AG09309 (cell line): Measurements from ENCODE around the gene PSORS1C1.
"Not testable (repeated sequence)": the region's sequence is repeated elsewhere in the genome, so short reads cannot be mapped to it uniquely, and the experiment has no call there.

Experiments
- DNase-seq: peaks from one replicate; pipeline ENCODE4 v3.0.0-alpha.2; 2010; ENCODE audit warnings: low read depth
- H3K4me3 ChIP-seq: 2 replicates; pipeline ENCODE4 v1.5.1; 2011; ENCODE audit warnings: mild to moderate bottlenecking, low read depth, low read length, moderate library complexity; ENCODE audit not compliant: control insufficient read depth
- TF ChIP-seq, protein P1 (sequence below): IDR thresholded peaks from 2 replicates; pipeline ENCODE4 v1.5.1; 2011; ENCODE audit warnings: mild to moderate bottlenecking, low read depth, low read length, inconsistent platforms; ENCODE audit not compliant: insufficient read depth, control insufficient read depth; ENCODE audit errors: missing control alignments

The PSORS1C1 gene

DNA sequence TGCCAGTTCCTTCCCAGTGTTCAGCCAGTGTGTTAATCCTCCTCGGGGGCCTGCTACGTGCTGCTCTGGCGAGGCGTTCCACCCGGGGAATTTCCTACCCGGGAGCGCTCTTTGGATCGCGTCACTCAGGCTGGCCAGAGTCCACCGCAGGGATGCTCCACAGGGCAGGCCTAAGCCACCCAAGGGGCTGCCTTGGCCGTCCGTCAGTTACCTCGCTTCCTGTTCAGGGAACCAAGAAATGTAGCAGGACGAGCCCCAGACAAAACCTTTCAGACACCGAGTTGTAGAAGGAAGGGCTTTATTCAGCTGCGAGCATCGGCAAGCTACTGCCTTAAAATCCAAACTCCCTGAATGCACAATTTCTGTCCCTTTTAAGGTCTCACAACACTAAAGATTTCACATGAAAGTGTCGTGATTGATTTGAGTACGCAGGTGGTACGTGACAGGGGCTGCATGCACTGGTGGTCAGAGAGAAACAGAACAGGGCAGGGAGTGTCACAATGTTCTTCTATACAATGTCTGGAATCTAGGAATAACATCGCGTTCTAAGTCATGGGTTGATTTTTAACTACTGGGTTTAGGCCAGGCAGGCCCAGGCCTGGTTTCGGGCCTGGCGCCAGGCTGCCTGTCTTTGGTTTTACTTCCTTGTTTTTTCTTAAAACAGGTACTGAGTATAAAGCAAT is 71.6 kb downstream of the PSORS1C1 start:
- DNase-seq = no peak
- TF ChIP-seq, protein P1, sequence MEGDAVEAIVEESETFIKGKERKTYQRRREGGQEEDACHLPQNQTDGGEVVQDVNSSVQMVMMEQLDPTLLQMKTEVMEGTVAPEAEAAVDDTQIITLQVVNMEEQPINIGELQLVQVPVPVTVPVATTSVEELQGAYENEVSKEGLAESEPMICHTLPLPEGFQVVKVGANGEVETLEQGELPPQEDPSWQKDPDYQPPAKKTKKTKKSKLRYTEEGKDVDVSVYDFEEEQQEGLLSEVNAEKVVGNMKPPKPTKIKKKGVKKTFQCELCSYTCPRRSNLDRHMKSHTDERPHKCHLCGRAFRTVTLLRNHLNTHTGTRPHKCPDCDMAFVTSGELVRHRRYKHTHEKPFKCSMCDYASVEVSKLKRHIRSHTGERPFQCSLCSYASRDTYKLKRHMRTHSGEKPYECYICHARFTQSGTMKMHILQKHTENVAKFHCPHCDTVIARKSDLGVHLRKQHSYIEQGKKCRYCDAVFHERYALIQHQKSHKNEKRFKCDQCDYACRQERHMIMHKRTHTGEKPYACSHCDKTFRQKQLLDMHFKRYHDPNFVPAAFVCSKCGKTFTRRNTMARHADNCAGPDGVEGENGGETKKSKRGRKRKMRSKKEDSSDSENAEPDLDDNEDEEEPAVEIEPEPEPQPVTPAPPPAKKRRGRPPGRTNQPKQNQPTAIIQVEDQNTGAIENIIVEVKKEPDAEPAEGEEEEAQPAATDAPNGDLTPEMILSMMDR = no peak
- no peak overlapping the region for H3K4me3 ChIP-seq

DNA sequence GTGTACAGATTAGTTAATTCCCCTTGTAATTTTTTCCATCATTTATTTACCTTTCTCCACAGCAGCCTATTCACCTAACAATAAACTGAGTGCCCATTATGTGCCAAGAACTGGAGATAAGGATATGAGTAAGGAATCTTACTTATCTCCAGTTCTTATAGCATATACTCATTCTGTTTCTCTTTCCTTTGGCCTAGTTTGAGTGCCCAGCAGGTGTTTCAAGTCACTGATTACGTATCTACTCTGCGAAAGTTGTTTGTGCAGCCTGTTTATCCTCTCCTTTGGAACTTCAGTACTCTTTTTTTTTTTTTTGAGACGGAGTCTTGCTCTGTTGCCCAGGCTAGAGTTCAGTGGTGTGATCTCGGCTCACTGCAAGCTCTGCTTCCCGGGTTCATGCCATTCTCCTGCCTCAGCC is 73.2 kb downstream of the PSORS1C1 start:
- DNase-seq = no peak
- H3K4me3 ChIP-seq = no peak overlapping the region

DNA sequence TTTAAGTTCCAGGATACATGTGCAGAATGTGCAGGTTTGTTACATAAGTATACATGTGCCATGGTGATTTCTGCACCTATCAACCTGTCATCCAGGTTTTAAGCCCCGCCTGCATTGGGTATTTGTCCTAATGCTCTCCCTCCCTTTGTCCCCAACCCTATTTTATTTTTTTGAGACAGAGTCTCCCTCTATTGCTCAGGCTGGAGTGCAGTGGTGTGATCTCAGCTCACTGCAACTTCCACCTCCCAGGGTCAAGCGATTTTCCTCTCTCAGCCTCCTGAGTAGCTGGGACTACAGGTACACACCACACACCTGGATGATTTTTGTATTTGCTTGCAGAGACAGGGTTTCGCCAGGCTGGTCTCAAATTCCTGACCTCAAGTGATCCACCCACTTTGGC is 74.6 kb downstream of the PSORS1C1 start:
- not testable (repeated sequence) for DNase-seq, H3K4me3 ChIP-seq

More for the DNA sequence above, 73.2 kb downstream of the PSORS1C1 start:
- TF ChIP-seq, protein P1 = no peak
